ENCODE data around the gene GALR1. TPM values are rescaled to one million over a fixed set of nuclear protein-coding genes. Genes with fewer than 3 reads are reported as not detected.
A peak's percentile ranks its signal among the peaks of the same experiment; 100 is the strongest.

GALR1 gene
- polyA plus RNA-seq, 3 donors, result not detected

DNA sequence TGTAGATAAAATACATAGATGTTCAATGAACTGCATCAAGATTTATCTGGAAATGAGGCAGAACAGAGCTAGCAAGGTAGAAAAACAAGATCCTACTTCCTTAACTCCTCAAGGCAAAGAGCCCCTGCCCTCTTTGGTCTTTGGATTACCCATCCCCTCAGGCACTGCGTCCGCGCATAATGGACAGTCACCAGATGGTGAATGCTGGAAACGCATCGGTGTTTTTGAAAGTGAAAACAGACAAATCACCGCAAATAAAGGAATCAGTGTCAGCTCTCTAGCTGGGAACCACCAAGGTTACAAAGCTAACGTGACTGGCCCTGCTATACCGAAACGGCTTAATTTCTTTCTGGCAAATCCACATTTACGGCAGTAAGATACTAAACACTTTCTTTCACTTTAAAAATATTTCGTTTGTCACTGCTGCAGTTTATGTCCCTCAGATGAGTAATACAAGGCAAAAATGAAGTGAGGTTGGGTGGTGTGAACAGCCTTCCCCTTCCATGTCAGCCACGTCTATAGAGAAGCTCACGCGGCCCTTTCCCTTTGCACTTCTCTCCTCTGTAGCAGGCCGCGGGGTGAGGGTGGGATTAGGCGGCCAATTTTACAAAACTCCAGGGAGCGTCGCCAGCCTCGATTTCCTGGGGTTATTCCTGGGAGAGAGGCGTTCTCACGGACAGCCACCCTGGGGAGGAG lies 627 bp upstream of the GALR1 start:
- H3K79me2 ChIP-seq (ENCODE audit: insufficient read depth, low read length), result no peaks in the 10 kb centered on the region
- Mint-ChIP-seq H3K27ac (peak overlapping the region in 3 of 7 donors; percentile 3 to 42 (median 6)), H3K4me1 (peaks cover 9% of the 10 kb centered on the region), H3K27me3 (ENCODE audit: low read depth in 3 of 3) (peaks cover 62 to 81% (median 64%) of the 10 kb centered on the region in 3 donors), H3K4me3 (peak overlapping the region; percentile 65 to 86), H3K36me3 (peaks cover 0 to 2% of the 10 kb centered on the region in 2 donors), H3K9me3 (peaks cover 6 to 36% (median 25%) of the 10 kb centered on the region in 7 donors)
- WGBS (ENCODE audit: insufficient coverage), result 17% methylated on average over 11 of the region's 22 CpGs
- intact Hi-C loops (cut with micrococcal nuclease), result no loop called here
- TF ChIP-seq, protein P1, sequence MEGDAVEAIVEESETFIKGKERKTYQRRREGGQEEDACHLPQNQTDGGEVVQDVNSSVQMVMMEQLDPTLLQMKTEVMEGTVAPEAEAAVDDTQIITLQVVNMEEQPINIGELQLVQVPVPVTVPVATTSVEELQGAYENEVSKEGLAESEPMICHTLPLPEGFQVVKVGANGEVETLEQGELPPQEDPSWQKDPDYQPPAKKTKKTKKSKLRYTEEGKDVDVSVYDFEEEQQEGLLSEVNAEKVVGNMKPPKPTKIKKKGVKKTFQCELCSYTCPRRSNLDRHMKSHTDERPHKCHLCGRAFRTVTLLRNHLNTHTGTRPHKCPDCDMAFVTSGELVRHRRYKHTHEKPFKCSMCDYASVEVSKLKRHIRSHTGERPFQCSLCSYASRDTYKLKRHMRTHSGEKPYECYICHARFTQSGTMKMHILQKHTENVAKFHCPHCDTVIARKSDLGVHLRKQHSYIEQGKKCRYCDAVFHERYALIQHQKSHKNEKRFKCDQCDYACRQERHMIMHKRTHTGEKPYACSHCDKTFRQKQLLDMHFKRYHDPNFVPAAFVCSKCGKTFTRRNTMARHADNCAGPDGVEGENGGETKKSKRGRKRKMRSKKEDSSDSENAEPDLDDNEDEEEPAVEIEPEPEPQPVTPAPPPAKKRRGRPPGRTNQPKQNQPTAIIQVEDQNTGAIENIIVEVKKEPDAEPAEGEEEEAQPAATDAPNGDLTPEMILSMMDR (IDR thresholded peaks at IDR 0.05), result no peak
- H3K9me3 ChIP-seq (replicated peaks in 1 of 2; ENCODE audit: control insufficient read depth in 1 of 2, insufficient read depth in 1 of 2, low read length in 2 of 2), result peaks cover 7 to 47% of the 10 kb centered on the region in 2 donors
- H3K36me3 ChIP-seq (replicated peaks in 1 of 2; ENCODE audit: control insufficient read depth in 1 of 2, insufficient read depth in 2 of 2, low read length in 2 of 2), result no peaks in the 10 kb centered on the region
- no peak overlapping the region for H3K4me3 ChIP-seq (replicated peaks in 1 of 3; ENCODE audit: low read depth in 2 of 3, low read length in 3 of 3)
- no peak overlapping the region for H3K27ac ChIP-seq (ENCODE audit: low read depth in 1 of 2, low read length in 2 of 2)
- no peak overlapping the region for H3K9ac ChIP-seq (ENCODE audit: insufficient read depth, low read length, poor library complexity, severe bottlenecking)
- peaks cover 39 to 84% of the 10 kb centered on the region in 2 donors for H3K27me3 ChIP-seq (ENCODE audit: control insufficient read depth in 2 of 2, insufficient read depth in 2 of 2, low read length in 2 of 2)
- no peaks in the 10 kb centered on the region for H4K20me1 ChIP-seq (ENCODE audit: insufficient read depth, low read length)
- no peaks in the 10 kb centered on the region for H3K4me1 ChIP-seq (ENCODE audit: control insufficient read depth in 1 of 2, insufficient read depth in 2 of 2, low read length in 2 of 2)
- no peak overlapping the region for H2AFZ ChIP-seq (ENCODE audit: insufficient read depth, low read depth, low read length, poor library complexity, severe bottlenecking)
- DNase-seq, result peak in 1 of 3 donors; percentile 40
- no peak overlapping the region for H3K4me2 ChIP-seq (replicated peaks; ENCODE audit: extremely low read depth, low read length, poor library complexity, severe bottlenecking)

DNA sequence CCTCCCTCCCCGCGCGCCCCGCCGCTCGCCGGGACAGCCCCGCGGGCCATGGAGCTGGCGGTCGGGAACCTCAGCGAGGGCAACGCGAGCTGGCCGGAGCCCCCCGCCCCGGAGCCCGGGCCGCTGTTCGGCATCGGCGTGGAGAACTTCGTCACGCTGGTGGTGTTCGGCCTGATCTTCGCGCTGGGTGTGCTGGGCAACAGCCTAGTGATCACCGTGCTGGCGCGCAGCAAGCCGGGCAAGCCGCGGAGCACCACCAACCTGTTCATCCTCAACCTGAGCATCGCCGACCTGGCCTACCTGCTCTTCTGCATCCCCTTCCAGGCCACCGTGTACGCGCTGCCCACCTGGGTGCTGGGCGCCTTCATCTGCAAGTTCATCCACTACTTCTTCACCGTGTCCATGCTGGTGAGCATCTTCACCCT lies 865 bp downstream of the GALR1 start:
- H4K20me1 ChIP-seq (ENCODE audit: insufficient read depth, low read length), result no peaks in the 10 kb centered on the region
- H3K27me3 Mint-ChIP-seq (ENCODE audit: low read depth in 3 of 3), result peaks cover 62 to 86% (median 67%) of the 10 kb centered on the region in 3 donors
- H3K36me3 ChIP-seq (replicated peaks in 1 of 2; ENCODE audit: control insufficient read depth in 1 of 2, insufficient read depth in 2 of 2, low read length in 2 of 2), result no peaks in the 10 kb centered on the region
- TF ChIP-seq, protein P1 (IDR thresholded peaks at IDR 0.05), result no peak
- WGBS (ENCODE audit: insufficient coverage), result 3% methylated on average over 34 of the region's 40 CpGs
- H3K79me2 ChIP-seq (ENCODE audit: insufficient read depth, low read length), result no peaks in the 10 kb centered on the region
- no peak overlapping the region for H3K27ac ChIP-seq (ENCODE audit: low read depth in 1 of 2, low read length in 2 of 2)
- intact Hi-C loops (cut with micrococcal nuclease), result no loop called here
- H3K36me3 Mint-ChIP-seq, result peaks cover 0 to 2% of the 10 kb centered on the region in 2 donors
- no peak overlapping the region for H3K27ac Mint-ChIP-seq
- H2AFZ ChIP-seq (ENCODE audit: insufficient read depth, low read depth, low read length, poor library complexity, severe bottlenecking), result no peak overlapping the region
- peak overlapping the region in 1 of 2 donors; percentile 88 for H3K4me3 Mint-ChIP-seq
- no peak overlapping the region for H3K4me3 ChIP-seq (replicated peaks in 1 of 3; ENCODE audit: low read depth in 2 of 3, low read length in 3 of 3)
- no peak overlapping the region for H3K4me2 ChIP-seq (replicated peaks; ENCODE audit: extremely low read depth, low read length, poor library complexity, severe bottlenecking)
- H3K9me3 Mint-ChIP-seq, result peaks cover 6 to 36% (median 21%) of the 10 kb centered on the region in 7 donors
- H3K9me3 ChIP-seq (replicated peaks in 1 of 2; ENCODE audit: control insufficient read depth in 1 of 2, insufficient read depth in 1 of 2, low read length in 2 of 2), result peaks cover 7 to 43% of the 10 kb centered on the region in 2 donors
- H3K9ac ChIP-seq (ENCODE audit: insufficient read depth, low read length, poor library complexity, severe bottlenecking), result no peak overlapping the region
- H3K4me1 Mint-ChIP-seq, result peaks cover 9% of the 10 kb centered on the region
- H3K4me1 ChIP-seq (ENCODE audit: control insufficient read depth in 1 of 2, insufficient read depth in 2 of 2, low read length in 2 of 2), result no peaks in the 10 kb centered on the region
- peaks cover 35 to 88% of the 10 kb centered on the region in 2 donors for H3K27me3 ChIP-seq (ENCODE audit: control insufficient read depth in 2 of 2, insufficient read depth in 2 of 2, low read length in 2 of 2)
- no peak for DNase-seq

Measured in CD14-positive monocyte (primary cell).